HG02642 (cell line): ENCODE measurements around the gene DLX4.

Experiments used
- ATAC-seq: cut with Tn5 transposase; IDR thresholded peaks from one replicate; pipeline ENCODE4 v1.9.1; 2021; ENCODE audit warnings: mild to moderate bottlenecking; ENCODE audit not compliant: unreplicated experiment, poor library complexity

The DLX4 gene, protein sequence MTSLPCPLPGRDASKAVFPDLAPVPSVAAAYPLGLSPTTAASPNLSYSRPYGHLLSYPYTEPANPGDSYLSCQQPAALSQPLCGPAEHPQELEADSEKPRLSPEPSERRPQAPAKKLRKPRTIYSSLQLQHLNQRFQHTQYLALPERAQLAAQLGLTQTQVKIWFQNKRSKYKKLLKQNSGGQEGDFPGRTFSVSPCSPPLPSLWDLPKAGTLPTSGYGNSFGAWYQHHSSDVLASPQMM

DNA sequence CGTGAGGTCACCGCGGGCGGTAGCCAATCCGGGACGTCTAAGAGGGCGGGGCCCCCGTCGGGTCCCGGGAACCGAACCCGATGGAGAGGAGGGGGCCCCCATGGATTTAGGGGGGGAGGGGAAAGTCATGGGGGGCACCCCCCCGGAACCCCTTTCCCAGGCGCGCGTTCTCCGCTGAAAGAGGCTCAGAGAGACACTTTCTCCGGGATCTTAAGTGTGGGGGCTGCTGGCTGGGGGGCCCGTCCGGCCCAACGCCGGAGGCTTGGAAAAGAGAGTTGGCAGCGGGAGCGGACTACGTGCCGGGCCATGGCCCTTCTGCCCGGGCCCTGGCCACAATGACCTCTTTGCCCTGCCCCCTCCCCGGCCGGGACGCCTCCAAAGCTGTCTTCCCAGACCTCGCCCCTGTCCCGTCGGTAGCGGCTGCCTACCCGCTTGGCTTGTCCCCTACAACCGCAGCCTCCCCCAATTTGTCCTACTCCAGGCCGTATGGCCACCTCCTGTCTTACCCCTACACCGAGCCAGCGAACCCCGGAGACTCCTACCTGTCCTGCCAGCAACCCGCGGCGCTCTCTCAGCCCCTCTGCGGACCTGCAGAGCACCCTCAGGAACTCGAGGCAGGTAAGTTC is at the start of gene DLX4:
Gene DLX4, plus strand, starts transcription at position 57 of the 626 bp plus-strand sequence. Its CDS starts 279 bp downstream, at position 336.
- ATAC-seq = no peak

DNA sequence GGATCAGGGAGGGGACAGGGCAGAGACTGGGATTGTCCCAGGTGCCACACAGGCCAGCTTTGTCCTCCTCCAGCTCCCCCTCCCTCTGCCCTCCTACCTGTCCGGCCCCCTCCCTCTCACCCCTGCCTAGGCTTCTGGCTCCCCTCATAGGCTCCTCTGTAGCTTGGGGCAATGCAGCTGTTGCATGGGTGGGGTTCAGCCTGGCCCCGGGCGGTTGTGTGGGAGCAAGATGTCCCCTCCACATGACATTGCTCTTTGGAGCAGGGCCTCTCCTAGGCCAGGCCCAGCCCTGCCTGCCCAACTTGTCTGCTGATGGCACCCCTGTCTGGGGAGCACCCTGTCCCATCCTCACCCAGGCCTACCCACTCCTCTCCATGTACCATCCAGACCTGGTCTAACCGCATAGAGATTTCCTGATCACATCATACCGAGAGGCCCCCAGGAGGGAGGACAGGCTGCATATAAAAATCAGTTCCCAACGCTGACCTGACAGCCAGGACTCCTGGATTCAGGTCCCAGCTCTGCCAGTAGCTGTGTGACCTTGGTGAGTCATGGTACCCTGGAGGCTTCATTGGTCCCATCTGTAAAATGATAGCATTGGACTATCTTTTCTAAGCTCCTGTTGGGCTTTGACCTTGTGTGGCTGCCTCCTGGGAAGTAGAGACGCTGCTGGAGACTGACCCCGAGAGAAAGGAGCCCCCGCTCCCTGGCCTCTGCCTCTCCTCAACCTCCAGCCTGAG is 48.8 kb upstream of the DLX4 start:
- ATAC-seq = no peak

DNA sequence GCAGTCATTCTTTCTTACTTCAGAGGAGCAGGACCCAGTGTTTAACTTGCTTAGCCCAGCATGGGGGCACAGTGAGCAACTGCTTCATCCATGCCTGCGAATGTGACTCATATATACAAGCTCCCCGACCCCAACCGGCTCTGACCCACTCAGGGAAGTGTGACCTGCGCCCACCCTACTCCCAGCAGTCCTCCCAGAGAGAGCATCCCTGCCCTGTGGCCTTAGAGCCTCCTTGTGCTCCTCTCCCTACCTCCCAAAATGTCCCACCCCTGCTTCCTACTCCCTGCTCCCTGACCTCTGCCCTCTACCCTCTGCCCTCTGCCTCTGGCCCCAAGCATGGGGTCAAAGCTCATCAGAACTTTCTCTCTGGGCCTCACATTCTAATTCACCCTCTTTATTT is 46.9 kb upstream of the DLX4 start:
- ATAC-seq = no peak

DNA sequence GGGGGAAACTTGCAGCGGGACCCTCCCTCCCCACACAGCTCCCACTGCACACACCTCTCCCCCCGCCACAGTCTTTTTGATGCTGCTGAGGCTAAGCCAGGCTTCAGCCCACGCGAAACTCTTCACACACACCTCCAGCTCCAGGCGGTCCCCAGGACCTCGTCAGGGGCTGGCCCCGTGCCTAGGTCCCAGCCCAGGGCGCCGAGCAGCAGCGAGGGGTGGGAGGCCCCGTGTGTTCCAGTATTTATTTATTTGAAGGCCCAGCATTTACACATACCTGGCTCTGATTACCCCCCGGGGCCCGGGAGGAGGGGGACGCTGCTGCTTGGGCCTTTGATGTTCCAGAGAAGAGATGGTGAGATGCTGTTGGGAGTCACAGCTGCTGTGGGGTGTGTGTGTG is 44.9 kb upstream of the DLX4 start:
- ATAC-seq = no peak

DNA sequence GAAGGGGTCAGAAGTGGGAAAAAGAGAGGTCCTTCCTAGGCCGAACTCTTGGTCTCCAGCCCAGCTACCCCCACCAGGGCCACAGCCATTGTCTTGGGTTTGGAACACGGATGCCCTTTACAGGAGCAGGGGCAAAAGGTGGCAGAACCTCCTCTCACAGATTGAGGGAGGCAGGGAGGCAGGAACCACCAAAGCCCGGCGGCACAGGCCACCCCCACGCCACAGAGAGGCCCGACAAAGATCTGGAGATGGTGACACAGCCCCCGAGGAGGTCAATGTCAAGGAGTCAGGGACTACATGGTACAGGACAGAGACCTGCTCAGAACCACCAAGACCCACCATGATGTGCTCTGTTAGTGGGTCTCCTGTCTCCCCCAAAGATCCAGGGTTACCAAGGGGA is 44.4 kb upstream of the DLX4 start:
- no peak for ATAC-seq

DNA sequence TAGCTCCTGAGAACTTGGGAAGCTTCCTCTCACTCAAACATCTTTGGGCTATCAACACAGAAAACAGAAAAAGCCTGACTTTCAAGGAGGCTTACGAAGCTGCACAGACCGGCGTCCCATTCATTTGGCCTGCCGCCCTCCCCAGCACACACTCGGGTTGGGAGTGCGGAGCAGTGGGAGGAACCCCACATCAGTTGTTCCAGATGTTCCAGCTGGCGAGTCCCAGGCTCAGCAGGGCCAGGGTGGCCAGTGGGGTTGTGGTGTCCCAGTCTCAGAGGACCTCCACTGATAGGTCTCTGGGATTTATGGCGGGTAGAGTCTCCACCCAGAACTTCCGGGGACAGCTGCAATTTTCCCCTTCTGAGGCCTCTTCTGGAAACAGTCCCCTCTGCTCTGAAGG is 43.1 kb upstream of the DLX4 start:
- no peak for ATAC-seq

DNA sequence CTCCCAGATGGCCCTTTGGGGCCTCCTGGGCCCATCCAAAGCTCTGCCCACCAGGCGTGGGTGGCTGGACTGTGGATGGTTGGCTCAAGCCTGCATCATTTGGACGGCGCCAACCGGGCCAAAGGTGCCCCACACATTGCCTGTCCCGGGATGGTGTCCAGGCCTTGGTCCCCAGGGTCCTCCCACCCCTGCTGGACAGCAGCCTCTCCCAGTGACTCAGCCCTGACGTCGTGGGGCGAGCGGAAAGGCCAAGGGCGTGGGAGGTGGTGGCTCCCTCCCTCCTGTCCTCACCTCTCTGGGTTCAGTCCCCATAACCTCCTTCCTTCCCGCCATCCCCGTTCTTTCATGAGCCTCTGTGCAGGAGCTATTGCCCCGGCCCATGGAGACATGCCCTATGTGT is 42.1 kb upstream of the DLX4 start:
- ATAC-seq = no peak

DNA sequence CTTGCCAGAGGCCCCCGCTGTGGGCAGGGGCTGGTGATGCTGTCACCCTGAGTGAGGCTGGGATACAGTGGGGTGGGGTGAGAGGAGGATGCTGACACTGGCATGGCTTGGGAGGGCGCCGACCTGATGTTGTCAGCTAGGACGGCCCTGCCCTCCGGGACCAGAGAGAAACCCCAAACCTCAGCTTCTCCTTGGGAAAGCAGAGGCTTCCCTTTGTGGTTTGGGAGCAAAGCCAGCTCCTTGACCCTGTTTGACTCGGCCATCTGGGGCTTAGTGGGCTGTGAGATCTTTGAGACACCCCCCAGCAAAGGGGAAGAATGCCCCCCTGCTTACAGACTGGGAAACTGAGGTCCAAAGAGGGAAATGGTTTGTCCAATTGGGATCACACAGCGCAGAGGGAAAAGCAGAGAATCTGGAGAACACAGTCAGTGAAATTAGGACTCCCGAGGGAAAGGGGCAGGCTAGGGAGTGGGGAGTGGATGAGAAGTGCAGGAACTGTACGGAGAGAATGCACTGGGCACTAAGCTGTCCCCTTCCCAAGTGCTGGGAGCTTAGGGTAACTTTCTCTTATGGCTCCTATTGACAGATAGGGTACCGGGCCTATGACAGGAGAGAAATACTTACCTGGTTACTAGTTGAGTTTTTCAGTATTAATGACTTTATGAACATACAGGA is 40.7 kb upstream of the DLX4 start:
- no peak for ATAC-seq

DNA sequence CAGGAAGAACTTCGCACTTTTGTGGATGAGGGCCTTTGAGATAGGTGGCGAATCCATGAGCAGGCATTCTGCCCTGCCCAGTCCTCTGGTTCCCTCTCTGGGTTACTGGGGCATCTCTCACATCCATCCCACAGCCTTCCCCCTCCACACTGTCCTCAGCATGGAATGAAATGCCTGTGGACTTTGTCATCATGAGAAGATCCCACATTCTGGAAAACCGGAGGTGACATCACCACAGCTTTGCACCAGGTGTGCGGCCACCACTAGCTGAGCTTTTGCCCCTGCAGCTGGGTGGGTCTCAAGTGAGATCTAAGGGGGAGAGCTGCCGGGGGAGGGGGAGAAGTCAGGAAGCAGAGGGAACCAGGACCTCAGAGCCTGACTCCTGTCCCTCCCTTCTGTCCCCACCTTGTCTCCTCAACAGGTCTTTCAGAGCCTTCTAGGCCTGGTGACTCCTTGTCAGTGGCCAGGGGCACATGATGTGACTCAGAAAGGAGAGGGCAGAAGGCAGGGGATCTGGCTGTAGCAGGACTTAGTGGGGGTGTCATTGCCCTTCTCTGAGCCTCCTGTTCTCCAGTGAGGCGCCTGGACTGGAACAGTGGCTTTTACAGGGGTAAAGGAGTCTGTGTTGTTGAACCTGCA is 40.0 kb upstream of the DLX4 start:
- no peak for ATAC-seq

DNA sequence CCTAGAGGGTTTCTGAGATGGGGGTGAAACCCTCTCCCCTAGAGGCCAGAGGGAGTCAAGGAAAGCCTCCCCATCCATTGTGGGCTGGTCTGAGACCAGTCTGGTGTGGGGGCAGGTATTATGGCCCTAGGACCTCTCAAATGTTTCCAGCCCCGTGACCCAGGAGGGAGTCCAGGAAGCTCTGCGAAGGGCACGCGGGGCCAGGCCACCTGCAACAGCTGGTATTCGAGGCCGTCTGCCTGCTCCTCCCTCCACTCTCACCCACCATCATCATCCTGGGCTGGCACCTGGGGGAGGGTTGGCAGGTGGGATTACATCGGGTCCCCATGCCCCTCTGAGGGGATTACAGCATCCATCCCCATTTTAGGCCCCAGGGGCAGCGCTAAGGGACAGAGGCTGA is 38.1 kb upstream of the DLX4 start:
- no peak for ATAC-seq

DNA sequence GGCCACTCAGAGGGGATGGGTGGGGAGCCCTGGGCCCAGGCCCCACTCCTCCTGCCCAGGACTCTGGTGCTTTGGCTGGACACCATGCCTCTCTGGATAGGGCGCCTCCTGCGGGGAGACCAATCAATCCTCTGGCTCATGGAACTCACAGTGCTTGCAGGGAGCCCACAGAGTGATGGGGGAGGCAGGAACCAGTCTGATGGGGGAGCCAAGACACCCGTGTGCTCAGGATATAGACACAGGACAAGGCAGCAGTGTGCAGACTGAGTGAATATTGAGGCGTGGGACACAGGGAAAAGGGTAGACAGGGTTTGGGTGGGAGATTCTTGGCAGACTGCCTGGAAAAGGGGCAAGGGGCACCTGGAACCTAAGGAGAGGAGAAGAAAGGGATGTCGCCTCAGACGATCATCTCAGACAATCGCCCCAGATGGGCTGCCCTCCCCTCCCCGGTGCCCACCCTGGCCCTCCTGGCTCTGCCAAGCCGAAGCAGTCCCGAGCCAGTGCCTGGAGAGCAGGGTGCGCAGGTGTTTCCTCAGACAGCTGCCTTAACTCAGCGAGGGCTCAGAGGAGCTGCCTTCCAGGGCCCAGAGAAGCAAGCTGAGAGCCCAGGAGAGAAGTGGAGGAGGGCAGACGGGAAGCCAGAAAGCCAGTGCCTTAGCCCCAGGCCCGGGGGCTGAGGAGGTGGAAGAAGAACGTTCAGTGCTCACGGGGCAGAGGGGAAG is 37.4 kb upstream of the DLX4 start:
- no peak for ATAC-seq

DNA sequence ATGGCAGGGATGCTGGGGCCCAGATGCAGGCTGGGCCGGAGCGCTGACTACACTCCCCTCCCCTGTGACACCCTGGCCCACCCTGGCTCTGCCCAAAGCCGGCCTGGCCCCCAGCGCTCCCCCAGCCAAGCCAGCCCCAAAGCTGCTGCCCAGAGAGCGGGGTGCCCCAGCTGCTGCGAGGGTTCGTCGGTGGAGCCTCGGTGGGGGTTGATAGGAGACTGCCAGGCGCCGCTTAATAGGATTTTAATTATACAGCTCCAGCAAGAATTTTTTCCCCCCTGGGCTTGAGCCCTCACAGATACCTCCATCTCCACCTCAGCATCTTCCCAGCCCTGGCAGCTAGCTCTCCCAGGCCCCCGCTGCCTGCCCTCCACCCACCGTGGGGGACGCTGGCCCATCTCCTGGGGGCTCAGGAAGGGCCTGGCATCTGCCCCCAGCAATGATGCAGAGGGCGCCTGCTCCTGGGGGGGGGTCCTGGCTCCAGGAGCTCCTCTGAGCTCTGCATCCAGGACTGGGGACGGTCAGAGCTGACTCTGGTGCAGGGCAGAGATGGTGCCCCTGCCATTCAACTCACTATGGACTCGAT is 36.8 kb upstream of the DLX4 start:
- no peak for ATAC-seq

DNA sequence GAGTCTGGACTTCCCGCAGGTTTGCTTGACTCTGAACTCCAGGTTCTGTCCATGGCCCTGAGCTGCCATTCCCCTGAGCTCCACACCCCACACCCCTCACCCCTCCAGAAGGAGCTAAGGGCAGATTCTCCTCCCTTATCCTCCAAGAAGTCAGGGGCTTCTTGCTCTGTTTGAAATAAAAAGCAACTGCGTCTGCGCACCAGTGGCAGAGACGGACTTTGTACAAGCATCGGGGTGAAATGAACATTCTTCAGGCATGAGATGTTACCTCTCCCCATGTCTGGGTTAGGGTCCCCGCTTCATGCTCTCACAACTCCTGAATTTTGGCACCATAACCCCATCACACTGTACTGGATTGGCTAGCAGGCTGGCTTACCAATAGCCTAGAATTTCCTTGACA is 36.1 kb upstream of the DLX4 start:
- no peak for ATAC-seq

DNA sequence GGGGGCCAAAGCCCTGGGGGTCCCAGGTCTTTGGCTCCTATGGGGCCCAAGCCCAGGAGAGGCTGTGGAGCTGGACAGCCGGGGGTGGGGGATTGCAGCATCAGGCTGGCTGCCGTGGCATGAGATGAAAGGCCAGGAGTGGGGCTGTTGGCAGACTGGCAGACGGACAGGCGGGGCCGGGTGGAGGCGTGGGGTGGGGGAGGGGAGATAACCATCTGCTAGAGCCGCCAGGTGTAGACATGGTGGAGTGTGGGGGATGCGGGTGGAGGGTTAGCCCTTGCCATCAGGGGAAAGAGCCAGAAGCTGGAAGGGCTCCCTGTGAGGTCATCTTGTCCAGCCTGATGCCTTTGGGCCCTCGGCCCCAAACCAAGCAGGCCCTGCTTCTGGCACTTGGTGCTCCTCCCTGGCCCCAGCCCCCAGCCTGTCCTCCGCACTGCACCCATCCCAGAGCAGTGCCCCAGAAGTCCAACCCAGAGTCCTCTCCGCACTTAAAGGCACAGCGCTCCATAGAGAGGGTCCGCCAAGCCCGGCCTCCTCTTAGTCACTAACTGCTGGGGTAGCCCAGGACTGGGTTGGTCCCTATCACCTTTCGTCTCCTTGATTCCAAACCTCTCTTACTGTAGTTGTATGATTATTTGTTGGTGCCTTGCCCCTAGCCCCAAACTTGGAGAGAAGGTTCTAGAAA is 33.3 kb upstream of the DLX4 start:
- ATAC-seq = no peak

DNA sequence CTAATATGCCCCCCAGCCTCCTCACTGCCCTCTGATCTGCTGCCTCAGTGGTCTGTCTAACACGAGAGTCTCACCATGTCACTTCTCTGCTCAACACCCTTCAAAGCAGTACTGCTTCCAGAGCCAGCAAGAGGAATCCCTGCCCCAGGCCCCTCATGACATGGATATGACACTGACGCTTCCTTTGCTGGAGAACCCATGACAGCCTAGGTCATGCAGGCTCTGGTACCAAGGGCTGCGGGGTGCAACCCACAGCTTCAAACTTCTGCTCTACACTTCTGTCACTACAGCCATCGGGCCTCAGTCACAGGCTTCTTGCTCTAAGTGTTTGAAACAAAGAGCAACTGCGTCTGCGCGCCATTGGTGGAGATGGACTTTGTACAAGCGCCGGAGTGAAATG is 32.6 kb upstream of the DLX4 start:
- no peak for ATAC-seq

DNA sequence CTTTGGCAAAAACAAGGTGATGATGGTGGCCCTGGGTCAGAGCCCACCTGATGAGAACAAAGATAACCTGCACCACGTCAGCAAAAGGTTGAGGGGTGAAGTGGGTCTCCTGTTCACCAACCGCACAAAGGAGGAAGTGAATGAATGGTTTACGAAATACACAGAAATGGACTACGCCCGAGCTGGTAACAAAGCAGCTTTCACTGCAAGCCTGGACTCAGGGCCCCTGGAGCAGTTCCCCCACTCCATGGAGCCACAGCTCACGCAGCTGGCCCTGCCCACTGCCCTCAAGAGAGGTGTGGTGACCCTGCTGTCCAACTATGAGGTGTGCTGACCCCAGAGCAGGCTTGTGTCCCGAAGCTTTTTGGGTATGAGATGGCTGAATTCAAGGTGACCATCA is 29.7 kb upstream of the DLX4 start:
- no peak for ATAC-seq

DNA sequence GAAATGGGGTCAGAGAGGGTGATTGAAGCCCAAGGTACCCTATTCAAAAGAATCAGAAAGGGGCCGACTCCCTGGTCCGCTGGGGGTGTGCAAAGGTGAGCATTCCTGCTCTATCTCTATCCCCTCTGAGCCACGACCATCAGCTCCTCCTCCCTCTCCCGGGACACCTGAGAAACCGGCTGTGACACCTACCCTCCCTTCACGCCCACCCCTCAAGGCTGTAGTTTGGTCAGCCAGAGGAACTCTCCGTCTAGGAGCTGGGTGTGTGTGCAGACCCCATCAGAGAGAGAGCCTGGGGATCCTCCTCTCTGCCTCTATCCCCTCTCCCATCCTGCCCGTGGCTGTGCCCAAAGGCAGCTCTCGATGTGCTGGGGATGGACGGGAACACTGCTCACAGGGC is 27.6 kb upstream of the DLX4 start:
- no peak for ATAC-seq

DNA sequence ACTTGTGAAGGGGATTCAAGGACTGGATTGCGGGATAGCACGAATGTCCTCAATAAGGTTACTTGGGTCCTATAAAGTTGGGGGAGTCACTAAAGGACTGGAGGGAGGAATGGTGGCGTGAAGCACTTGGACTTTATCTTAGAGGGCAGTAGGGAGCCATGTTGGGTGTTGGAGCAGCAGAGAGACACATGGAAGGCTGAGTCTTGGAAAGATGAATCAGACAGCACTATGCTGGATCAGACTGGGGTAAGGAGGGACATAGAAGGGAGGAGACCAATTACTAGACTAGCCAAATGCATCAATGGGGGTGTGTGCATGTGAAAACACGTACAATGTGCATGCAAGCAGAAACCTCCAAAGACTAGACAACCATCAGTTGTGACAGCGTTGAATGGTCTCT is 26.0 kb upstream of the DLX4 start:
- no peak for ATAC-seq

DNA sequence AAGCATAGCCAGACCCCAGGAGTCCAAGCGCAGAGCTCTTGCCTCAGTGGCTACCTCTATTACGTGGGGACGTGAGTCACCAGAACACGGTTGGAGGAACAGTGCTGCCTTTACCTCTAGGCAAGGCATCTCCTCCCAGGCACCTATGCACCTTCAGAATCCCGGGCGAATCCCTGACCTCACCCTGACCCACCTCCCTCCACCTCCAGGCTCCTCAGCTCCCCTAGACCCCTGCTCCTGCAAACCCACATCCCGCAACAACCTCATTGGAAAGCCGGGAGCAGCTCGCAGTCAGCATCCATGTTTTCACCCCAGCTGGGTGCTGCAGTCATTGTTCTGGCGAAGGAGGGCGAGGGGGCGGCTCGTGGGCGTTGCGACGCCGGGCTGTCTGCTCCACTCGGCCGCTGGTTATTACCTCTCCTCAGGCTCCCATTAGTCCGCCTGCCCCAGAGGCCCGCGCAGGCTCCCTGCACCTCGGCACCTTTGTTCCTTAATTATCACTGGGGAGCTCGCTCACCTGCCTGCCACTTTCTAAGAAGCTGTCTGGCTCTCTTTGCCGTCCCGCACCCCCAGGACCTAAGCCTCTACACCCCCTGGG is 24.6 kb upstream of the DLX4 start:
- no peak for ATAC-seq
